ENCODE results near the gene MARK1.

MARK1 gene

DNA sequence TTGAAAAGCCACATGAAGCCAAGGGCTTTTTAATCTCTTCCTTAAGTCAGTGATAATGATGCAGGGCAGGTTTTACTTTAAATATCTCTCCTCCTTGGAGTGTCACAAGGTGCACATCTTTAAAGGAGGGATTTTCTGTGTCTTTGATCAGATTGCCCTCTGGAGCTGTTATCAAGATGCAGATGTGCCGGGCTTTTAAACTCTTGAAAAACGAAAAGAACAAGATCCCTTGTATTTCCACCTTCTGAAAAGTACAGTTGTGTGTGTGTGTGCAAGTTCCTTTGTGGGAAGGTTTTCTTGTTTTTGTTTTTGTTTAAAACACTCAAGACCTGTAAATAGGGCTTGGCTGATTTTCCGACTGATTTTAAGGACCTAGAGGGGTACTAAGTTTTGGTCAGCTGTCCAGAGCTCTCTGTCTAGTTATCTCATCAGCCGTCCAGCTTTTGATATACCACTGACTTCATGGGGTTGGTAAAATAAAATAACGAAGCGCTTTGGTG is 1.6 kb downstream of the MARK1 start:
- DNase-seq (ENCODE audit: extremely low spot score), result no peak
- CTCF ChIA-PET, result interaction anchor here (1.7 kb wide), 1 partner anchor 247 kb away, joined by 5 read pairs; no protein-coding TSS in a partner anchor
- POLR2A ChIA-PET, result no interaction called here
- no peak for TF ChIP-seq SUZ12 (IDR thresholded peaks at IDR 0.05)
- no peak for TF ChIP-seq TARDBP (IDR thresholded peaks at IDR 0.05)
- no peak for TF ChIP-seq FOXA1 (IDR thresholded peaks at IDR 0.05)
- no peak for TF ChIP-seq NFRKB (IDR thresholded peaks at IDR 0.05)
- no peak for TF ChIP-seq ZNF384 (IDR thresholded peaks at IDR 0.05)
- TF ChIP-seq L3MBTL2 (conservative IDR thresholded peaks at IDR 0.05), result no peak
- no peak for TF ChIP-seq CTBP1 (IDR thresholded peaks at IDR 0.05; ENCODE audit: borderline replicate concordance)
- TF ChIP-seq HDGF (IDR thresholded peaks at IDR 0.05; ENCODE audit: borderline replicate concordance), result no peak
- TF ChIP-seq BHLHE40 (IDR thresholded peaks at IDR 0.05; ENCODE audit: borderline replicate concordance), result no peak
- TF ChIP-seq SP1 (IDR thresholded peaks at IDR 0.05), result no peak

DNA sequence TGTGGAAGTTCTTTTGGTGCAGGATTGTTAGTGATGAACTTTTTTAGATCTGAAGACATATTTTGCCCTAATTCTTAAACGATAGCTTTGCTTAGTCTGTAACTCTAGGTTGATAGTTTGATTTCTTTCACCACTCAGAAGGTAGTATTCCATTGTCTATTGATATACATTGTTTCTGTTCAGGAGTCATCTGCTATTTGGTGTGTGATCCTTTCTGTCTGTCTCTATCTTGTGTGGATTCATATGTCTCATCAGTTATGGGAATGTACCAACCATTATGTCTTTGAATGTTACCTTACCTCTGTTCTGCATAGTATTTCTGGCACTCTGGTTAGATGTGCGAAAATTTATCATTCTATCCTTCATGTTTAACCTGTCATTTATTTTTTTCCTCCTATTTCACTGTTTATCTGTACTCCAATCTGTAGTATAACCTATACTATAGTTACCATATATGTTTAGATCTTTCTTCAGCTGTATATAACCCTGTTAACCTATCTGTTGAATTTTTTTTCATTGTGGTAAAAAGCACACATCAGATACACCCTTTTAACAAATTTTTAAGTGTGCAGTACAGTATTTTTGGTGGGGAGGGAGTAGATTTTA is 5.7 kb downstream of the MARK1 start:
- ChIA-PET POLR2A (no interaction called here), CTCF (no interaction called here)
- TF ChIP-seq ELF4 (IDR thresholded peaks at IDR 0.05) (no peak), NFRKB (IDR thresholded peaks at IDR 0.05) (no peak), TARDBP (IDR thresholded peaks at IDR 0.05) (no peak), FOXA1 (IDR thresholded peaks at IDR 0.05) (no peak), LEF1 (IDR thresholded peaks at IDR 0.05; ENCODE audit: borderline replicate concordance) (no peak), FOXM1 (IDR thresholded peaks at IDR 0.05; ENCODE audit: borderline replicate concordance) (no peak), PKNOX1 (IDR thresholded peaks at IDR 0.05) (no peak)
- no peak for DNase-seq (ENCODE audit: extremely low spot score)

- peak; percentile 49 for DNase-seq (ENCODE audit: extremely low spot score)
- CTCF ChIA-PET, result no interaction called here
- POLR2A ChIA-PET, result no interaction called here
- TF ChIP-seq BHLHE40 (IDR thresholded peaks at IDR 0.05; ENCODE audit: borderline replicate concordance) (no peak), ZNF384 (IDR thresholded peaks at IDR 0.05) (no peak), FOXK2 (IDR thresholded peaks at IDR 0.05) (no peak), L3MBTL2 (conservative IDR thresholded peaks at IDR 0.05) (no peak), FOXM1 (IDR thresholded peaks at IDR 0.05; ENCODE audit: borderline replicate concordance) (no peak), TARDBP (IDR thresholded peaks at IDR 0.05) (no peak), ARNT (IDR thresholded peaks at IDR 0.05) (no peak), NFRKB (IDR thresholded peaks at IDR 0.05) (no peak), LEF1 (IDR thresholded peaks at IDR 0.05; ENCODE audit: borderline replicate concordance) (no peak), HDGF (IDR thresholded peaks at IDR 0.05; ENCODE audit: borderline replicate concordance) (no peak), SP1 (IDR thresholded peaks at IDR 0.05) (no peak), CTBP1 (IDR thresholded peaks at IDR 0.05; ENCODE audit: borderline replicate concordance) (no peak), SUZ12 (IDR thresholded peaks at IDR 0.05) (no peak), FOXA1 (IDR thresholded peaks at IDR 0.05) (no peak), PKNOX1 (IDR thresholded peaks at IDR 0.05) (no peak)
These were observed 17.0 kb downstream of the MARK1 start for GRCh38 chr1:220544901-220545303.

DNA sequence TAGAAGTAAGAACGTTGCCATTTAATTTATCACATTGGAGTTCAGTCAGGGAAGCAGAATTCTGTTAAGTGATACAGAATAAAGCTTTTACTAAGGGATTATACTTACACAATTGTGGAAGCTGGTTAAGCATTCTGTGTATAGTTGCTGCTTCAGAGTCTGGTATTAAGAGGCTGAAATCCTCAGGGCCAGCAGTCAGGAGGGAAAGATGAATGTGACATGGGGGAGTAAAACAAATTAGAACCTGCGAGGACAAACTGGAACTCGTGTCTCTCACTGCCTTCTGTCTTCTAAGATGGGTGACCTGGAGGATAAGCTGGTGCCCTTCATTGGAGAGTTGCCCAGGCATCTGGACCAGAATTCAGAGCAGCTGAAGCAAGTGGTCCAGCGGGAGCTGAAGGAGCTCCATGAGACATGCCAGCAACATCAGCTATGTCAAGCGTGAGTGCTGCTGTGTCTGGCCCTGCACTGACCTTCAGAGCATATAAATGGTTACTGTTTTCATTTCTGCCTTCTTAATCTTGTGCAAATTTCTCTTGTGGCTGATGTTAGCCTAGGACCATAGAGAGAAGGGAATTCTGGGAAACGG is 23.0 kb downstream of the MARK1 start:
- DNase-seq (ENCODE audit: extremely low spot score), result no peak
- CTCF ChIA-PET, result no interaction called here
- TF ChIP-seq ELF4 (IDR thresholded peaks at IDR 0.05) (no peak), FOXA1 (IDR thresholded peaks at IDR 0.05) (no peak), TARDBP (IDR thresholded peaks at IDR 0.05) (no peak), FOXM1 (IDR thresholded peaks at IDR 0.05; ENCODE audit: borderline replicate concordance) (no peak), ARNT (IDR thresholded peaks at IDR 0.05) (no peak), LEF1 (IDR thresholded peaks at IDR 0.05; ENCODE audit: borderline replicate concordance) (no peak)
- POLR2A ChIA-PET, result no interaction called here

DNA sequence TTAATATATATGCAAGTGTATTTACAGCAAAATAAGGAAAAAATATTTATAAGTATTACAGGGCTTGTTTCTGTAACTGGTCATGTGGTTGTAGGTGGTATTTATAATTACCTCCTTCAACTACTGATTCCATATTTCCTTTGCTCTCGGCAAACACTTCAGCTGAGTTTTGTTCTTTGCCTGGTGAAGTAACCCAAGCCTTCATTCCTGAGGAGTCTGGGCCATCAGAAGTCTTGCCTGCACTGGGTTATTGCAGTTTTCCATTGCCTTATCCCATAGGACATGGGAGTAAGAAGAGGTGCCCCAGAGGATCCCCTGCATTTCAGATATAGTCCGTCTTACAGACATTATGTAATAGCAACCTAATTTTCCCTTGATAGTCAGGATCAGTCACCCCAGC is 23.8 kb downstream of the MARK1 start:
- ChIA-PET CTCF (no interaction called here), POLR2A (no interaction called here)
- no peak for TF ChIP-seq BHLHE40 (IDR thresholded peaks at IDR 0.05; ENCODE audit: borderline replicate concordance)
- TF ChIP-seq FOXM1 (IDR thresholded peaks at IDR 0.05; ENCODE audit: borderline replicate concordance), result no peak
- no peak for TF ChIP-seq FOXK2 (IDR thresholded peaks at IDR 0.05)
- TF ChIP-seq ARNT (IDR thresholded peaks at IDR 0.05), result no peak
- TF ChIP-seq ELF4 (IDR thresholded peaks at IDR 0.05), result no peak
- TF ChIP-seq SP1 (IDR thresholded peaks at IDR 0.05), result no peak
- TF ChIP-seq CTBP1 (IDR thresholded peaks at IDR 0.05; ENCODE audit: borderline replicate concordance), result no peak
- no peak for TF ChIP-seq ZNF384 (IDR thresholded peaks at IDR 0.05)
- no peak for TF ChIP-seq FOXA1 (IDR thresholded peaks at IDR 0.05)
- no peak for TF ChIP-seq NFRKB (IDR thresholded peaks at IDR 0.05)
- TF ChIP-seq LEF1 (IDR thresholded peaks at IDR 0.05; ENCODE audit: borderline replicate concordance), result no peak
- no peak for TF ChIP-seq PKNOX1 (IDR thresholded peaks at IDR 0.05)
- TF ChIP-seq SUZ12 (IDR thresholded peaks at IDR 0.05), result no peak
- no peak for TF ChIP-seq HDGF (IDR thresholded peaks at IDR 0.05; ENCODE audit: borderline replicate concordance)
- TF ChIP-seq L3MBTL2 (conservative IDR thresholded peaks at IDR 0.05), result no peak
- TF ChIP-seq TARDBP (IDR thresholded peaks at IDR 0.05), result no peak
- no peak for DNase-seq (ENCODE audit: extremely low spot score)

- TF ChIP-seq FOXK2 (IDR thresholded peaks at IDR 0.05) (no peak), TARDBP (IDR thresholded peaks at IDR 0.05) (no peak), FOXM1 (IDR thresholded peaks at IDR 0.05; ENCODE audit: borderline replicate concordance) (no peak), LEF1 (IDR thresholded peaks at IDR 0.05; ENCODE audit: borderline replicate concordance) (no peak), SP1 (IDR thresholded peaks at IDR 0.05) (no peak), HDGF (IDR thresholded peaks at IDR 0.05; ENCODE audit: borderline replicate concordance) (no peak), ARNT (IDR thresholded peaks at IDR 0.05) (no peak), L3MBTL2 (conservative IDR thresholded peaks at IDR 0.05) (no peak), CTBP1 (IDR thresholded peaks at IDR 0.05; ENCODE audit: borderline replicate concordance) (no peak), BHLHE40 (IDR thresholded peaks at IDR 0.05; ENCODE audit: borderline replicate concordance) (no peak), FOXA1 (IDR thresholded peaks at IDR 0.05) (no peak), NFRKB (IDR thresholded peaks at IDR 0.05) (no peak), SUZ12 (IDR thresholded peaks at IDR 0.05) (no peak), PKNOX1 (IDR thresholded peaks at IDR 0.05) (no peak), ELF4 (IDR thresholded peaks at IDR 0.05) (no peak), ZNF384 (IDR thresholded peaks at IDR 0.05) (no peak)
- DNase-seq (ENCODE audit: extremely low spot score), result no peak
- CTCF ChIA-PET, result no interaction called here
- POLR2A ChIA-PET, result no interaction called here
These were observed 24.8 kb downstream of the MARK1 start for GRCh38 chr1:220552672-220553260.

Data from HEK293T (cell line).